CD4-positive, alpha-beta memory T cell (primary cell): ENCODE measurements around the gene RBMS3. TPM values are rescaled to one million over a fixed set of nuclear protein-coding genes. Genes with fewer than 3 reads are reported as not detected.

Experiments used
- CTCF ChIA-PET: fragments of 350-600 bp; sonication (Branson Sonifier 250); formaldehyde crosslinking; loops from one replicate; lab custom pipeline; 2021; ENCODE audit warnings: inconsistent platforms; ENCODE audit not compliant: partially characterized antibody; lab: Charles Lee
- POLR2A ChIA-PET: fragments of 350-600 bp; sonication (Branson Sonifier 250); formaldehyde crosslinking; loops from one replicate; lab custom pipeline; 2021; ENCODE audit not compliant: partially characterized antibody; lab: Charles Lee
- DNase-seq, 5 donors: peaks; one replicate each; pipeline versions ENCODE4 v3.0.0 to v3.0.0-alpha.2; 2020 to 2022; ENCODE audit warnings: mixed read lengths in 1 of 5
- H3K27ac ChIP-seq: one replicate; pipeline ENCODE4 v1.7.0; 2013; ENCODE audit warnings: low read depth, low read length
- H3K27me3 ChIP-seq: 2 replicates; pipeline ENCODE4 v1.7.0; 2013; ENCODE audit warnings: mild to moderate bottlenecking, low read length, moderate library complexity; ENCODE audit not compliant: insufficient read depth
- H3K36me3 ChIP-seq: 2 replicates; pipeline ENCODE4 v1.7.0; 2013; ENCODE audit warnings: mild to moderate bottlenecking, low read length, moderate library complexity; ENCODE audit not compliant: insufficient read depth
- H3K4me1 ChIP-seq: 2 replicates; pipeline ENCODE4 v1.7.0; 2013; ENCODE audit warnings: mild to moderate bottlenecking, low read length, moderate library complexity; ENCODE audit not compliant: insufficient read depth
- H3K4me3 ChIP-seq, 2 donors: one replicate each; pipeline ENCODE4 v1.7.0; 2013; ENCODE audit warnings: low read length in 2 of 2, mild to moderate bottlenecking in 1 of 2
- H3K9me3 ChIP-seq, 2 donors: one replicate each; pipeline ENCODE4 v1.7.0; 2013; ENCODE audit warnings: low read length in 2 of 2, control low read depth in 1 of 2; ENCODE audit not compliant: control insufficient read depth in 1 of 2
- H3K27ac Mint-ChIP-seq, 7 donors: one replicate each; pipeline ENCODE4 v1.8.0; 2020 to 2021; ENCODE audit warnings: mixed read lengths in 7 of 7, mild to moderate bottlenecking in 6 of 7, inconsistent platforms in 3 of 7, moderate library complexity in 3 of 7
- H3K27me3 Mint-ChIP-seq, 2 donors: one replicate each; pipeline ENCODE4 v1.8.0; 2020 to 2021; ENCODE audit warnings: mixed read lengths in 2 of 2
- H3K36me3 Mint-ChIP-seq, 2 donors: one replicate each; pipeline ENCODE4 v1.8.0; 2020 to 2021; ENCODE audit warnings: mixed read lengths in 2 of 2, inconsistent platforms in 1 of 2, mild to moderate bottlenecking in 1 of 2
- H3K4me1 Mint-ChIP-seq, 4 donors: one replicate each; pipeline ENCODE4 v1.8.0; 2020 to 2021; ENCODE audit warnings: mixed read lengths in 4 of 4, mild to moderate bottlenecking in 1 of 4
- H3K4me3 Mint-ChIP-seq, 8 donors: one replicate each; pipeline ENCODE4 v1.8.0; 2020 to 2021; ENCODE audit warnings: mixed read lengths in 8 of 8, mild to moderate bottlenecking in 7 of 8, moderate library complexity in 6 of 8, inconsistent platforms in 3 of 8
- H3K9me3 Mint-ChIP-seq, 8 donors: one replicate each; pipeline ENCODE4 v1.8.0; 2020 to 2021; ENCODE audit warnings: mixed read lengths in 8 of 8, mild to moderate bottlenecking in 5 of 8, inconsistent platforms in 3 of 8, moderate library complexity in 1 of 8
- intact Hi-C: fragments of 100-400 bp; cut with micrococcal nuclease; formaldehyde crosslinking; loops from one replicate; pipeline ENCODE4 v1.15.1; 2023
- polyA plus RNA-seq, 2 donors: library from polyadenylated mRNA; unstranded; fragments of 300-500 nt; fragmentation: Illumina TruSeq; gene quantifications; one replicate each; pipeline ENCODE4 v1.2.3, GENCODE V29; 2021
- total RNA-seq, 2 experiments: library from RNA; stranded (reverse); gene quantifications; one replicate each; pipeline ENCODE4 v1.2.3, GENCODE V29; 2021

Gene RBMS3
- total and polyA plus RNA-seq, 4 experiments from 2014 or later = 0.70 to 1.6 (median 1.0) TPM; not detected in 1

DNA sequence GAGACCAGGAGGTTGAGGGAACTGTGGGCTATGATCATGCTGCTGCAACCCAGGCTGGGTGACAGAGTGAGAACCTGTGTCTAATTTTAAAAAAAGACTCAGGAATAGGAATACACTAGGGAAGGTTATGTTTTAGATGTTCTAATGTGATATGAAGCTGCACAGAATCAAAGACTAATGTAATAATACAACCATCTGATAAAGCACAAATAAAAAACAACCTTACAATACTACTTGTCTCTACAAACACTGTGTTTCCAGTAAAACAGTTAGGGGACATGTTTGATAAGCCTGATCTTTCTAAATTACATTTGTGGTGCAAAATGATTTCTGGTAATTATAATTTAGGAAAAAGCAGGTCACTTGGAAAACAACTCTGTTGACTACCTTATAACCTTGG, 56.7 kb downstream of the RBMS3 start:
- Histone ChIP-seq H3K9me3 (no peaks in the 10 kb centered on the region), H3K4me1 (no peaks in the 10 kb centered on the region), H3K4me3 (no peak overlapping the region), H3K27me3 (no peaks in the 10 kb centered on the region), H3K36me3 (no peaks in the 10 kb centered on the region), H3K27ac (no peak overlapping the region)
- ChIA-PET CTCF (no interaction called here), POLR2A (no interaction called here)
- Mint-ChIP-seq H3K4me1 (no peaks in the 10 kb centered on the region), H3K4me3 (no peak overlapping the region), H3K9me3 (peaks cover 0 to 3% (median under 1%) of the 10 kb centered on the region in 8 donors), H3K27ac (no peak overlapping the region), H3K36me3 (no peaks in the 10 kb centered on the region), H3K27me3 (no peaks in the 10 kb centered on the region)
- no peak for DNase-seq
- intact Hi-C loops = no loop called here

DNA sequence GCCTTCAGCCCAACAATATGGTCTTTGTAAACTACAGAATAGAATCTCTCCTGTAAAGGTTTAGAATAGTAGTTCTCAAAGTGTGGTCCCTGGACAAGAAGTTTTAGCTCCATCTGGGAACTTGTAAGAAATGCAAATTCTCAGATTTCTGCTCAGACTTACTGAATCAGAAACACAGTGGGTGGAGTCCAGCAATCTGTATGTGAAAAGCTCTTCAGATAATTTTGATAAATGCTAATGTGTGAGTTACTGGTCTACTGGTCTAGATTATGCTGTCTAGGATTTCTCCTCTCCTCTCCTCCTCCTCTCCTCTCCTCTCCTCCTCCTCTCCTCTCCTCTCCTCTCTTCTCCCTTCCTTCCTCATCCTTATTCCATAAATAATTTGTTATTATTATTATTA, 57.5 kb downstream of the RBMS3 start:
- H3K9me3 ChIP-seq = no peaks in the 10 kb centered on the region
- H3K4me3 ChIP-seq = no peak overlapping the region
- DNase-seq = no peak
- no peaks in the 10 kb centered on the region for H3K27me3 Mint-ChIP-seq
- no peak overlapping the region for H3K27ac ChIP-seq
- intact Hi-C loops = no loop called here
- H3K27me3 ChIP-seq = no peaks in the 10 kb centered on the region
- peaks cover 0 to 3% (median under 1%) of the 10 kb centered on the region in 8 donors for H3K9me3 Mint-ChIP-seq
- no peaks in the 10 kb centered on the region for H3K4me1 ChIP-seq
- no peaks in the 10 kb centered on the region for H3K36me3 ChIP-seq
- H3K36me3 Mint-ChIP-seq = no peaks in the 10 kb centered on the region
- H3K4me3 Mint-ChIP-seq = no peak overlapping the region
- H3K27ac Mint-ChIP-seq = no peak overlapping the region
- ChIA-PET CTCF (no interaction called here), POLR2A (no interaction called here)
- H3K4me1 Mint-ChIP-seq = no peaks in the 10 kb centered on the region

DNA sequence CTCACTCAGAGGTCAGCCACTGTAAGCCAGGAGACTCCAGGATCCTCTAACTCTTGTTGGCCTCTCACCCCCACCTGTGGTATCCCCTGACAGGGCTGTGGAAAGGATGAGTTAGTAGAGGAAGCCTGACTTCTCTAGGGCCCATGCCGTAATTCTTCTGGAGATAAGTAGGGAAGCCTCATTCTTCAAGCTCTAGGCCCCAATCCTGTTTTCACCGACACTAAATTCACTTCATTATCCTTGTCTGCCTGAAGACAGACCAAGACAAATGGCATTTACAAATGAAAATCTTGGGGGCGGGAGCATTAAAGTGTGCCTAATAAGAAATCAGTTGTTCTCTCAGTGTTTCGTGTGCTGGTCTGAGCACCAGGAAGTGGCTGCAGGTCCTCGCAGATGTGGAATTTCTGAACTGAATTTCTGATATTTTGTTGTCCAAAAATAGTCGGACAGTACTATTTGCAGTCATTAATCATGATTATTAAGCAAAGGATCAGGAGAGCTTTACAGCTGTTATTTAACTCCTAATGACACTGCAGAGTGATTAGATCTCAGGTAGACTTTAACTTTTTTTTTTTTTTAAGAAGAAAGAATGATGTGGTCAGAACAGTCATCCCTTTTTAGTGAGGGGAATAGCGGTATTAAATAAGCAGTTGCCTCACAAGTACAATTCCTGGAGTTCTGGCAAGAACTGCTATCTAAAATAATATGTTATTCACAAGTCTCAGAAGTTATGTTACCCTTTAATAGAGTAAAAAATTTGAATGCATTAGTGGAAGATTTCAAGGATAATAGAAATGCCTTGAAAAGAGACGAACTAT, 58.4 kb downstream of the RBMS3 start:
- Histone ChIP-seq H3K36me3 (no peaks in the 10 kb centered on the region), H3K27me3 (no peaks in the 10 kb centered on the region), H3K4me3 (no peak overlapping the region), H3K4me1 (no peaks in the 10 kb centered on the region), H3K9me3 (no peaks in the 10 kb centered on the region), H3K27ac (no peak overlapping the region)
- DNase-seq = no peak
- POLR2A ChIA-PET = no interaction called here
- H3K27ac Mint-ChIP-seq = no peak overlapping the region
- intact Hi-C loops = no loop called here
- H3K9me3 Mint-ChIP-seq = peaks cover 0 to 3% (median under 1%) of the 10 kb centered on the region in 8 donors
- no peaks in the 10 kb centered on the region for H3K4me1 Mint-ChIP-seq
- H3K4me3 Mint-ChIP-seq = no peak overlapping the region
- no peaks in the 10 kb centered on the region for H3K27me3 Mint-ChIP-seq
- no peaks in the 10 kb centered on the region for H3K36me3 Mint-ChIP-seq
- CTCF ChIA-PET = no interaction called here

GRCh38 chr3:29344154-29344553, 63.3 kb downstream of the RBMS3 start:
- no peak for DNase-seq
- Histone ChIP-seq H3K4me3 (no peak overlapping the region), H3K27ac (no peak overlapping the region), H3K36me3 (no peaks in the 10 kb centered on the region), H3K27me3 (no peaks in the 10 kb centered on the region), H3K9me3 (no peaks in the 10 kb centered on the region), H3K4me1 (no peaks in the 10 kb centered on the region)
- intact Hi-C loops = no loop called here
- POLR2A ChIA-PET = no interaction called here
- Mint-ChIP-seq H3K4me3 (no peak overlapping the region), H3K4me1 (no peaks in the 10 kb centered on the region), H3K27ac (no peak overlapping the region), H3K27me3 (no peaks in the 10 kb centered on the region), H3K36me3 (no peaks in the 10 kb centered on the region), H3K9me3 (peaks cover 0 to 5% (median 0%) of the 10 kb centered on the region in 8 donors)
- CTCF ChIA-PET = no interaction called here

DNA sequence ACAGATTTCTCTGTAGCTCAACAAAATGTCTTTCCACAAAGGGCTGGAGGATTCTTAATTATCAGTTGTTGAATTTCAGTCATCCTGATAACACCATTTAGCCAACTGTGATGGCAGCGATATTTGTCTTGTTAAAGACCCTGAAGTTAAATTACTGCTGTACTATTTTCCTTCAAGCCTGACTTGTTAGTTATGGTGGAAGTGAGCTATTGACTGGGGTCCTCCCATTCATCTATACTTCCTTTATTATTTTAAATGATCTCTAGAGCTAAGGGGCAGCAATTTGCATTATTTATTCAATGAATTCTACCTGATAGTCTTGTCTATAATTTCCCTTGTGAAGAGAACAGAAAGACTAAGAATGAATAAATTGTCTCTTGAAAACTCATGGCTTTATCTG, 64.1 kb downstream of the RBMS3 start:
- CTCF ChIA-PET = no interaction called here
- H3K27ac ChIP-seq = no peak overlapping the region
- H3K4me3 ChIP-seq = no peak overlapping the region
- no peak for DNase-seq
- Mint-ChIP-seq H3K4me1 (no peaks in the 10 kb centered on the region), H3K27ac (no peak overlapping the region), H3K9me3 (peaks cover 0 to 4% (median 0%) of the 10 kb centered on the region in 8 donors), H3K4me3 (no peak overlapping the region), H3K27me3 (no peaks in the 10 kb centered on the region), H3K36me3 (no peaks in the 10 kb centered on the region)
- H3K9me3 ChIP-seq = no peaks in the 10 kb centered on the region
- intact Hi-C loops = no loop called here
- no peaks in the 10 kb centered on the region for H3K27me3 ChIP-seq
- POLR2A ChIA-PET = no interaction called here
- no peaks in the 10 kb centered on the region for H3K36me3 ChIP-seq
- no peaks in the 10 kb centered on the region for H3K4me1 ChIP-seq

DNA sequence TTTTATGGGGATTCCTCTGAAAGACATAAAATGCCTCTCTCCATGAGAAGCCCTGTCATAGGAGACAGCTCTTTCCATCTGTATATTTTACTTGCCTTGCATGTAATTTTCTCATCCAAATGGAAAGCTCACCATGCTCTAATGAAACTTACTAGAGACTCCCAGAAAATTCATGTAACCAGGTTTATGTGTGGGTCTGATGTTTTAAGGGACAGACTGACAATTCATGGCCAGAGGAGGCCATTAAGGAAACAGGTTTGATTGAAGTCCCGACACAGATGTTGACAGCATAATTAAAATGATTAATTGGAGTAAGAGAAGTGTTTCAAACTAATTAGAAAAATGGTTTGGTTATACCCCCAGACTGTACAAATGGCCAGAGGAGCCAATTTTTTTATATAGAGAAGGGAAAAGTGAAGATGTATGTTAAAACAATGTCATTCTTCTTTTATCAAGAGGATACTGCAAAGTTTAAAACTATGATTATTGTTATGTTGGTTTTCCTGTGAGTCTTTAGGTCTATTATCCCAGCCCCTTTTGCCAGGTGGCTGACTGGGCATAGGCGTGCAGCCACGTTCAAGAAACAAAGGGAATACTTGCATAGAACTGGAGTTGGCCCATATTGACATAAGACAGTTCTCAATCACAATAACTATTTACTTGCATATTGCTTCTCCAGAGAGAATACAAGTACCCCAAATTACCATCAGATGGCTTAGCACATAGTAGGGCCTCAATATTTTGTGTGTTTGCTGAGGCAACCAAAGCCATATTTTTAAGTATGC, 64.8 kb downstream of the RBMS3 start:
- intact Hi-C loops = no loop called here
- ChIA-PET POLR2A (no interaction called here), CTCF (no interaction called here)

DNA sequence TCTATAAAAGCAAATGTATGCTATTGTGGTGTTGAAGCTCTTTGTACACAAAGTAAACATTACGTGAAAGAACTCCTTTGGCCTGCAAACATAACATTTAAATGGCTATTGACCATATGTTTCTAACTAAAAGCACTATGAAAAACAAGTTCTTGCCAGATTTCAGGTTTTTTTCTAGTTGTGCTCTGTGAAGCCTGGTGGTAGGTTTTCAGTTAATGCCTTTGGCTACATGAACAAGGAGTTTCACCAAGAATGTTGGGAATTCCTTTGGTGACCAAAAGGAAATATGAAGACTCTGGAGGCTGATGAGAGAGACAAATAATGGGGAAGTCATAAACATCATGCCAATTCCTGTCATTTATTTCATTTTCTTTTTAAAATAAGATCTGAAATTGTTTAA, 66.0 kb downstream of the RBMS3 start:
- no peaks in the 10 kb centered on the region for H3K4me1 ChIP-seq
- no peak overlapping the region for H3K27ac Mint-ChIP-seq
- H3K4me3 ChIP-seq = no peak overlapping the region
- no peaks in the 10 kb centered on the region for H3K4me1 Mint-ChIP-seq
- H3K36me3 Mint-ChIP-seq = no peaks in the 10 kb centered on the region
- no peak overlapping the region for H3K27ac ChIP-seq
- H3K36me3 ChIP-seq = no peaks in the 10 kb centered on the region
- ChIA-PET CTCF (no interaction called here), POLR2A (no interaction called here)
- no peaks in the 10 kb centered on the region for H3K9me3 ChIP-seq
- H3K9me3 Mint-ChIP-seq = peaks cover 0 to 3% (median 0%) of the 10 kb centered on the region in 8 donors
- no peak for DNase-seq
- no peaks in the 10 kb centered on the region for H3K27me3 ChIP-seq
- no peak overlapping the region for H3K4me3 Mint-ChIP-seq
- intact Hi-C loops = no loop called here
- H3K27me3 Mint-ChIP-seq = no peaks in the 10 kb centered on the region

More for the DNA sequence above, 64.8 kb downstream of the RBMS3 start:
- Mint-ChIP-seq H3K4me1 (no peaks in the 10 kb centered on the region), H3K27me3 (no peaks in the 10 kb centered on the region), H3K9me3 (peaks cover 0 to 3% (median 0%) of the 10 kb centered on the region in 8 donors), H3K4me3 (no peak overlapping the region), H3K36me3 (no peaks in the 10 kb centered on the region), H3K27ac (no peak overlapping the region)
- H3K4me1 ChIP-seq = no peaks in the 10 kb centered on the region
- no peaks in the 10 kb centered on the region for H3K36me3 ChIP-seq
- no peaks in the 10 kb centered on the region for H3K27me3 ChIP-seq
- no peak overlapping the region for H3K27ac ChIP-seq
- no peaks in the 10 kb centered on the region for H3K9me3 ChIP-seq
- no peak for DNase-seq
- H3K4me3 ChIP-seq = no peak overlapping the region
